ENCODE results near the gene LAMA1. TPM values are rescaled to one million over a fixed set of nuclear protein-coding genes. Genes with fewer than 3 reads are reported as not detected.

The LAMA1 gene
- total RNA-seq, 1 experiment from 2014 or later: 4.4 TPM

Other genes with a start within 250 kb of the LAMA1 start
- gene LRRC30, start 113.3 kb upstream of the LAMA1 start, total RNA-seq (2014; rRNA removed; shearing (Covaris generic)): not detected in 2 replicates

All from Daoy (cell line).